AG09319 (cell line): ENCODE results near the gene TMEM132A.

ENCODE experiments used
- DNase-seq: peaks from one replicate; pipeline ENCODE4 v3.0.0-alpha.2; 2010; ENCODE audit warnings: low read depth; ENCODE audit errors: extremely low read depth
- CTCF ChIP-seq: IDR thresholded peaks from 2 replicates; pipeline ENCODE4 v1.5.1; 2011; ENCODE audit warnings: low read depth, mild to moderate bottlenecking, inconsistent platforms, low read length, moderate library complexity

The TMEM132A gene, protein sequence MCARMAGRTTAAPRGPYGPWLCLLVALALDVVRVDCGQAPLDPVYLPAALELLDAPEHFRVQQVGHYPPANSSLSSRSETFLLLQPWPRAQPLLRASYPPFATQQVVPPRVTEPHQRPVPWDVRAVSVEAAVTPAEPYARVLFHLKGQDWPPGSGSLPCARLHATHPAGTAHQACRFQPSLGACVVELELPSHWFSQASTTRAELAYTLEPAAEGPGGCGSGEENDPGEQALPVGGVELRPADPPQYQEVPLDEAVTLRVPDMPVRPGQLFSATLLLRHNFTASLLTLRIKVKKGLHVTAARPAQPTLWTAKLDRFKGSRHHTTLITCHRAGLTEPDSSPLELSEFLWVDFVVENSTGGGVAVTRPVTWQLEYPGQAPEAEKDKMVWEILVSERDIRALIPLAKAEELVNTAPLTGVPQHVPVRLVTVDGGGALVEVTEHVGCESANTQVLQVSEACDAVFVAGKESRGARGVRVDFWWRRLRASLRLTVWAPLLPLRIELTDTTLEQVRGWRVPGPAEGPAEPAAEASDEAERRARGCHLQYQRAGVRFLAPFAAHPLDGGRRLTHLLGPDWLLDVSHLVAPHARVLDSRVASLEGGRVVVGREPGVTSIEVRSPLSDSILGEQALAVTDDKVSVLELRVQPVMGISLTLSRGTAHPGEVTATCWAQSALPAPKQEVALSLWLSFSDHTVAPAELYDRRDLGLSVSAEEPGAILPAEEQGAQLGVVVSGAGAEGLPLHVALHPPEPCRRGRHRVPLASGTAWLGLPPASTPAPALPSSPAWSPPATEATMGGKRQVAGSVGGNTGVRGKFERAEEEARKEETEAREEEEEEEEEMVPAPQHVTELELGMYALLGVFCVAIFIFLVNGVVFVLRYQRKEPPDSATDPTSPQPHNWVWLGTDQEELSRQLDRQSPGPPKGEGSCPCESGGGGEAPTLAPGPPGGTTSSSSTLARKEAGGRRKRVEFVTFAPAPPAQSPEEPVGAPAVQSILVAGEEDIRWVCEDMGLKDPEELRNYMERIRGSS

DNA sequence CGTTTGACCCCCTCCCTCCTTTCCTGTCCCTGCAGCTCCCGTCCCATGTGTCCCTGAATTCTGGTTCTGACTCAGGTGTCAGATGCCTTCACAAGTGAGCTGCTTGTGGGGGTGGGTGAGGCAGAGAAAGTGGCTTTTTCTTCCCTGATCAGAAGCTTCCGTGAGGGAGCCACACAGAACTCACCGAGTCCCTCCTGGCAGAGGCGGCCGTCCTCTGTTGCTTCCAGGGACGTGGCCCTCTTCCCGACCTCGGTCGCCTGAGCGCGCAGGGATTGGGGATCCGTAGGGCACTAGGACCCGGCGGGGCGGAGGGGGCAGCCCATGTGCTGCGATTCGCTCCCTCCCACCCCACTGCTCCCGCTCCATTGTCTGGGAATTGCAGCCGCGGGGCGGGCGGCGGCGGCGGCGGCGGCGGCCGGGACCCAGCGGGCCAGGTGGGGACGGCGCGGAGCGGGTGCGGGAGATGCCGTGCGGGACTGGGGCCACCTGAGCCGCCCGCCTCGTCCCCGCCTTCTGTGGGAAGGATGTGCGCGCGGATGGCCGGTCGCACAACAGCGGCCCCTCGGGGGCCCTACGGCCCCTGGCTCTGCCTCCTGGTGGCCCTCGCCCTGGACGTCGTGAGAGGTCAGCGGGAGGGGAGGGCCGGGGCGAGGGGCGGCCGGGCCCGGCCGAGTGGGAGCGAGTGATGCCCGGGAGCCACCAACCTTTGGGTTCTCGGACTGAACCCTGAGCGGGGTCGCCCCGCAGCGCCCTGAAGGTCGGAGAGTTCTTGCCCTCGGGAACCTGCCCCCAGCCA lies at the start of gene TMEM132A:
TMEM132A (plus strand) TSS at position 351 of the 796 bp plus-strand sequence; CDS start at position 525, 174 bp downstream.
- DNase-seq = no peak
- no peak for TF ChIP-seq CTCF

DNA sequence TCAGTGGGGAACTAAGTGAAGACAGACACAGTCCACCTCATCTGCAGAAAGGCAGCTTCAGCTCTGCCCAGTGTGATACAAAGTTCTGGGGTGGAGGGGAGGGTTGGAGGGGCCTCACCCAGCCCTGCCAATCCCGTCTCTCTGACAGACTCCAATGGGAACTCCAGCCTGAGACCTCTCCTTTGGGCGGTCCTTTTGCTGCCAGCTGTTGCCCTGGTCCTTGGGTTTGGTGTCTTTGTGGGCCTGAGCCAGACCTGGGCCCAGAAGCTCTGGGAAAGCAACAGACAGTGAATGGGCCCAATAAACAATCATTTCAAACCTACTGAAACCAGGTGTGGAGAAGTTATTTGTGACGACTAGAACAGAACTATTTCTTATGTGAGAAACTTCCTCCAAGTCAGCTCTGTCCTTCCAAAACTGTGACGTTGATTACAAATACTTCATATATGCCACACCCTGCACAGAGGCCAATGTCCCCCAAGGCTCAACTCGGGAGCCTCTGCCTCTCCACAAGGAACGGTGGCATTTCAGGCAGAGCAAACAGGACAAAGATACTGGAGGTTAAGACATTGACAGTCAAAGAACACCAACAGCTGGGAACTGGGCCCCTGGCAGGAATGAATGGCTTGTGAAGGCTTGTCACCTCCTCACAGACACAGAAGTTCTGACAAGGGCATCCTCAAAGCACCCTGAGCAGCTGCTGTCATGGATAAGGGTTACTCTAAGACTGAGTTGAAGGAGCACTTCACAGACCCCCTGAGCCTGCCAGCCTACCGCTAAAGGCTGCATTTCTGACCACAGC lies 48.7 kb upstream of the TMEM132A start:
- DNase-seq = no peak
- no peak for TF ChIP-seq CTCF

GRCh38 chr11:60876168-60876485 lies 48.1 kb upstream of the TMEM132A start:
- TF ChIP-seq CTCF = no peak
- no peak for DNase-seq

- no peak for TF ChIP-seq CTCF
- no peak for DNase-seq
Measured at GRCh38 chr11:60878245-60879101, 45.8 kb upstream of the TMEM132A start.

- no peak for DNase-seq
- TF ChIP-seq CTCF = no peak
Measured at GRCh38 chr11:60879104-60879503, 45.2 kb upstream of the TMEM132A start.
